HUES48 (cell line): Measurements from ENCODE around the gene JAM3.

Experiments used
- H3K27ac ChIP-seq: one replicate; pipeline ENCODE4 v1.7.0; 2013; ENCODE audit warnings: low read depth, low read length, inconsistent platforms
- H3K27me3 ChIP-seq: 2 replicates; pipeline ENCODE4 v1.6.1; 2013; ENCODE audit warnings: mild to moderate bottlenecking, low read length; ENCODE audit not compliant: control insufficient read depth, insufficient read depth
- H3K36me3 ChIP-seq: 2 replicates; pipeline ENCODE4 v1.6.1; 2013; ENCODE audit warnings: low read length; ENCODE audit not compliant: control insufficient read depth, insufficient read depth
- H3K4me1 ChIP-seq: 2 replicates; pipeline ENCODE4 v1.6.1; 2013; ENCODE audit warnings: mild to moderate bottlenecking, low read length; ENCODE audit not compliant: control insufficient read depth, insufficient read depth
- H3K4me3 ChIP-seq: 2 replicates; pipeline ENCODE4 v1.5.1; 2013; ENCODE audit warnings: mild to moderate bottlenecking, low read depth, low read length
- H3K9ac ChIP-seq: 2 replicates; pipeline ENCODE4 v1.6.1; 2013; ENCODE audit warnings: mild to moderate bottlenecking, low read depth, low read length, moderate library complexity
- H3K9me3 ChIP-seq: 2 replicates; pipeline ENCODE4 v1.6.1; 2013; ENCODE audit warnings: low read length; ENCODE audit not compliant: control insufficient read depth, insufficient read depth

Gene JAM3

DNA sequence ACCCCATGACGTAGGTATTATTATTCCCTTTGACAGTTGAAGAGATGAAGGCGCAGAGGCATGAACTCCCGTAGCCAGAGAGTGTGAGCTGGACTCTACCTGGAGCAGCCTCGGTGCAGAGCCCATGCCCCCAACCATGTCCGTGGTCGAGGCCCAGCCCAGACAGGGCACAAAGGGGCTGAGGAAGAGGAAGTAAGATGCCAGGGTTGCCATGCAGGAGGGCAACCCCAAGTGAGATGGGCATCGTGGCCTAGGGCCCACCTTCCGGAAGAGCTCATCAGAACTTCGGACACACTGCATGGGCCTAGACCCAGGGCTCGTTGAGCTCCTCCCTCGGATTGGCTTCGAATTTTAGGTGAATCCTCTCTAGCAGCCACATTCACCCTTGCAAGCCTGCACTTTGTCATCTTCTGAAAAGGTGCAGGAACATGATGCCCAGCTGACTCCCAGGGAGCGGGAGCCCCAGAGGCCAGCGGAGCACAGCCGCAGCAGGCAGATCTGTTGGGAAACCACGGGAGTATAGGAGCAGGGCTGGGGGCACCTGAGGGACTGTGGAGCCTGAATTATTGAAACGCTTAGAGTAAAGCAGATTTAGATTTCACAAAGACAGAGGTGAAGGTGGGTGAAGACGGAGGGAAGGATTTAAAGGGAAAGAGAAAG lies 29.0 kb upstream of the JAM3 start:
- H3K9ac ChIP-seq = no peak overlapping the region
- no peaks in the 10 kb centered on the region for H3K36me3 ChIP-seq
- no peak overlapping the region for H3K27ac ChIP-seq
- H3K4me1 ChIP-seq = peaks cover 15% of the 10 kb centered on the region
- H3K27me3 ChIP-seq = no peaks in the 10 kb centered on the region
- no peaks in the 10 kb centered on the region for H3K9me3 ChIP-seq
- no peak overlapping the region for H3K4me3 ChIP-seq

DNA sequence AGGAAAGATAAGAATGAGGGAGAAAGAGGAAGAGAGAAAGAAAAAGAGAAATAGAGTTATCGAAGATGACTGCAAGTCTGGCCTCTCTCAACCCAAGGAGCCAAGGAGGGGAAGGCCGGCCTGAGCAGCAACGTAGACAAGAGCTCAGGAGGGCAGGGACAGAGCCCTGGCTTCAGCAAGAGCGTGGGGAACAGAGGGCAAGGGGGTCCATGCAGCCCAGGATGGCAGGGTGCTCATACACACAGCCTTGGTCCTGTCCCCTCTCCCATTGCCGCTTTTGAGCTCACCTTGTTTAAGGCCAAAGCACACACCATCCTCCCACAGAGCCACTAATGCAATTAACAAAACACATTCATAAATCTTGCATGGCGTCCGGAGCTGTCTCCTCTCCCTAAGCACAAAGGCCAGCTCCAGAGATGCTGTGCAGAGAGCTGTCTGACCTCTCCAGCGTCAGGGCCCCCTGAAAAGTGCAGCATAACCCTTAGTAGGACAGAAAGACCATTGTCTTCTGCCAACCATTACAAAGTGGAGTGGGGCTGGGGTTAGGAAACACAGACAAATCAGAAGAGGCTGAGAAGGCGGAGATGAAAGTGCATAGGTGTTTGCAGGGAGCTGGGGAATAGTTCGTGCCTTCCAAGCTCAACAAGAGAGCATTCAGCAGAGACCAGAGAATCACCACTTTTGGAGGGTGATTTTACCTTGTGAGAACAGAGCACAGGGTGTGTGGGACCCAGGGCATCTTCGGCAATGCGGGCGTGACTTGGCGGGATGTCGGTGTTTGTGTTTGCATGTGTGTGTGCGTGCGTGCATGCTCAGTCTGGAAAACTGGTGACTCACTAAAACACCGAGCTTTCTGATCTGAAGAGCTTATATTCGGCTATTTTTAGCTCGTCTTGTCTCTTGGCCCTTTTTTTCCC lies 28.2 kb upstream of the JAM3 start:
- Histone ChIP-seq H3K9ac (no peak overlapping the region), H3K4me3 (no peak overlapping the region), H3K9me3 (no peaks in the 10 kb centered on the region), H3K36me3 (no peaks in the 10 kb centered on the region), H3K4me1 (peaks cover 15% of the 10 kb centered on the region), H3K27me3 (no peaks in the 10 kb centered on the region), H3K27ac (no peak overlapping the region)

GRCh38 chr11:134041349-134041748 lies 27.5 kb upstream of the JAM3 start:
- Histone ChIP-seq H3K27ac (no peak overlapping the region), H3K9me3 (no peaks in the 10 kb centered on the region), H3K27me3 (peaks cover 2% of the 10 kb centered on the region; the same call in 1 of the 2 replicates), H3K36me3 (no peaks in the 10 kb centered on the region), H3K9ac (no peak overlapping the region), H3K4me1 (peaks cover 14% of the 10 kb centered on the region), H3K4me3 (no peak overlapping the region)

- Histone ChIP-seq H3K27ac (no peak overlapping the region), H3K36me3 (no peaks in the 10 kb centered on the region), H3K4me3 (no peak overlapping the region), H3K27me3 (peaks cover 2% of the 10 kb centered on the region; the same call in 1 of the 2 replicates), H3K9me3 (no peaks in the 10 kb centered on the region), H3K4me1 (peaks cover 12% of the 10 kb centered on the region), H3K9ac (no peak overlapping the region)
Measured at GRCh38 chr11:134041791-134042696, 26.8 kb upstream of the JAM3 start.

GRCh38 chr11:134043821-134044420 lies 25.0 kb upstream of the JAM3 start:
- Histone ChIP-seq H3K9ac (no peak overlapping the region), H3K27me3 (peaks cover 2% of the 10 kb centered on the region; the same call in 1 of the 2 replicates), H3K27ac (no peak overlapping the region), H3K4me3 (no peak overlapping the region), H3K36me3 (no peaks in the 10 kb centered on the region), H3K9me3 (no peaks in the 10 kb centered on the region), H3K4me1 (peaks cover 1% of the 10 kb centered on the region; the same call in 1 of the 2 replicates)

GRCh38 chr11:134044514-134045284 lies 24.2 kb upstream of the JAM3 start:
- no peak overlapping the region for H3K4me3 ChIP-seq
- H3K36me3 ChIP-seq = no peaks in the 10 kb centered on the region
- H3K9ac ChIP-seq = no peak overlapping the region
- H3K27me3 ChIP-seq = peaks cover 2% of the 10 kb centered on the region; the same call in 1 of the 2 replicates
- H3K4me1 ChIP-seq = no peaks in the 10 kb centered on the region
- no peak overlapping the region for H3K27ac ChIP-seq
- no peaks in the 10 kb centered on the region for H3K9me3 ChIP-seq

GRCh38 chr11:134045799-134046635 lies 22.9 kb upstream of the JAM3 start:
- Histone ChIP-seq H3K27me3 (peaks cover 2% of the 10 kb centered on the region; the same call in 1 of the 2 replicates), H3K4me1 (no peaks in the 10 kb centered on the region), H3K9ac (no peak overlapping the region), H3K9me3 (no peaks in the 10 kb centered on the region), H3K4me3 (no peak overlapping the region), H3K36me3 (no peaks in the 10 kb centered on the region), H3K27ac (no peak overlapping the region)

DNA sequence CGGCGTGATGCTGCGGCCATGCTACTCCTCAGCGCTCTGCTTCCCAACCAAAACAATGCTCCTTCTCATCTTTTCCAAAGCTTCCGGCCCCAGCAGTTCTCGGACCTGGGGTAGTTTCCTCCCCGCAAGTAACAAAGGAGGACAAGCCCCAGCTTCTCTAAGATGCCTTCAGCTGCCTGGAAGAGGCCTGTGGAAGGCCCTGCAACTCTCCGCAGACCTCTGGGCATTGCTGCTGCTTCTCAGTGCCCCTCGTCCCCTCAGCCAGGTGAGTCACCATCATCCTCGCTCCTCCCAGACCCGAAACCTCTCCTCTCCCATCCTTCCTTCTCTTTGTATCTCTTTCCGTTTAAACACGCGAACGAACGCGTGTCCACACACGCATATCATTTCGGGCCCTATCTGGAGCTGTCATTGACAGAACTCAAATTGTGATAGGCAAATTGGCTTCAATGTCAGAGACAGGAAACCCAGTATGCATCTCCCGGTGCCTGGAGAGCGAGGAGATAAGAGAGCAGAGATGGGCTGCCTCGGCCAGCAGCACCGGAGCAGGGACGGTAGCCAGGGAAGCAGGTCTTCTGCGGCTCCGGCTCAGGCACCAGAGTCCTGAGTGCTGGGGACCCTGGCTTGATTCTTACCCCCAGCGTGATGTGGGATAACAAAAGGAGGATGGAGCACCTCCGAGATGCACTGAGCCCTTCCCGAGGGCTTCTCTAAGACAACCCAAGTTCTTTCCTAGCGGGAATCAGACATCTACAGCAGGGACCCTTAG lies 22.0 kb upstream of the JAM3 start:
- no peak overlapping the region for H3K4me3 ChIP-seq
- peaks cover 2% of the 10 kb centered on the region; the same call in 1 of the 2 replicates for H3K27me3 ChIP-seq
- no peak overlapping the region for H3K27ac ChIP-seq
- H3K4me1 ChIP-seq = no peaks in the 10 kb centered on the region
- H3K9ac ChIP-seq = no peak overlapping the region
- H3K36me3 ChIP-seq = no peaks in the 10 kb centered on the region
- H3K9me3 ChIP-seq = no peaks in the 10 kb centered on the region

DNA sequence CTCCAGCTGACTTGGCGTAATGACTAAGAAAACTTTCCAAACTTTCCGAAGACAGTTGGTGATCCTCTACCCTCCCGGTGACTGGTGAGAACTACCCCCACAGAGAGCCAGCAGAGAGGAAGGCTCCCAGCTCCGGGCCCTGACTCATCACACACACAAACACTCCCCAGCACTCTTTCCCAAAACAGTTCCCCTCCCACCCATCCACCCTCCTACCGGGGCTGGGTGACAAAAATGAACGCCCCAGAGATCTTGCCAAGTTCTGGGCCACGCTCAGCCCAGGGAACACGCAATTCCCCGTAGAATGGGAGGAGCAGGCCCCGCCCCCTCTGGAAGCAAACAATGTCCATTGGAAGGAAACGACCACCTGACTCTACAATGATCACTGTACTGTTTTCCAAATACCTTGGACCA lies 21.3 kb upstream of the JAM3 start:
- Histone ChIP-seq H3K27ac (no peak overlapping the region), H3K9me3 (no peaks in the 10 kb centered on the region), H3K9ac (no peak overlapping the region), H3K27me3 (peaks cover 2% of the 10 kb centered on the region; the same call in 1 of the 2 replicates), H3K36me3 (no peaks in the 10 kb centered on the region), H3K4me1 (0 out of 2 replicates have a peak, but pooled peaks cover under 1% of the 10 kb centered on the region), H3K4me3 (no peak overlapping the region)
